Tibial nerve (tissue), 4 donors: ENCODE results near the gene SLC2A14.
A peak's percentile ranks its signal among the peaks of the same experiment; 100 is the strongest.

Source experiments
- CTCF ChIP-seq, 5 experiments: fragments of 200-600 bp in 3 of 5; fragments of 450-650 bp in 2 of 5; sonication (generic) in 3 of 5; IDR thresholded peaks; one replicate each; pipeline ENCODE4 v1.5.1; 2016 to 2019; ENCODE audit warnings: antibody characterized with exemption in 5 of 5, mild to moderate bottlenecking in 3 of 5, moderate library complexity in 2 of 5
- EP300 ChIP-seq, 2 donors: sonication (generic); formaldehyde crosslinking; IDR thresholded peaks; one replicate each; pipeline ENCODE4 v1.6.1; 2017; ENCODE audit warnings: antibody characterized with exemption in 2 of 2, mild to moderate bottlenecking in 1 of 2
- POLR2A ChIP-seq, 2 donors: fragments of 450-650 bp; IDR thresholded peaks; one replicate each; pipeline ENCODE4 v1.6.1; 2017; ENCODE audit warnings: antibody characterized with exemption in 2 of 2, mild to moderate bottlenecking in 2 of 2, moderate library complexity in 2 of 2

GRCh38 chr12:7832059-7832696 lies 40.5 kb downstream of the SLC2A14 start:
- TF ChIP-seq CTCF (IDR thresholded peaks at IDR 0.05), result peak in 2 of 5 experiments; percentile 20 to 25
- no peak for TF ChIP-seq POLR2A (IDR thresholded peaks at IDR 0.05)
- TF ChIP-seq EP300 (IDR thresholded peaks at IDR 0.05), result no peak
